Measurements from ENCODE around the gene TMEM235. TPM values are rescaled to one million over a fixed set of nuclear protein-coding genes. Genes with fewer than 3 reads are reported as not detected.

TMEM235 gene
- total RNA-seq, 1 donor from 2014 or later = not detected

DNA sequence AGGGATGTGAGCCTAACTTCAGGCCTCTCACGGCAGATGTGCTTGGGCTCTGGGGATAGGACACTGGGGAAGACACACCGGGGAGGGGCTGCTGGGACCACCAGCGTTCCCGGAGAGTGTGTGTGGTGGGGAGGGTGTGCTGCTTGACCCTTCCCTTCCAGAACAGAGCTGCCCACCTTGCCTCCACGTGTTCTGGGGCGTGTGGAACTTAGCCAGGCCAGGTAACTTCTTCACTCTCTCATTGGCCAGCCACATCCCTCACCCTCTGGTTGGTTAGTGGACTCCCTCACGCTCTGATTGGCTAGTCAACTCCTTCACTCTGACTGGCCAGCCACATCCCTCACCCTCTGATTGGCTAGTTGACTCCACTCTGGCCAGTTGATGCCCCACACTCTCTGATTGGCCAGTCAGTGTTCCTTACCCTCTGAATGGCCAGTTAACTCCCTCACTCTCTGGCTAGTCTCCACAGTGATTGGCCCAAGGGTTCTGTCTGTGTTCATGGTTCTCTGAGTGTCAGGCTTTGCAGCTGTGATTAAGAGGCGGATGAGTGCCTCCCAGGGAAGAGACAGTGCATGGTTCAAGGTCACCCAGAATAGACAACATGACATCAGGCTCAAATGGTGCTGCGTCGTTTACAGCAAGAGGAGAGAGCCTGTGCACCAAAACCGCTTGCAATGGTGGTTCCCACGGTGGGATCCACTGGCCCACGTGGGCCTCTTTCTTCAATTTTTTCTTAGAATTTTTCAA lies 10.0 kb downstream of the TMEM235 start:
- TF ChIP-seq, protein P1, sequence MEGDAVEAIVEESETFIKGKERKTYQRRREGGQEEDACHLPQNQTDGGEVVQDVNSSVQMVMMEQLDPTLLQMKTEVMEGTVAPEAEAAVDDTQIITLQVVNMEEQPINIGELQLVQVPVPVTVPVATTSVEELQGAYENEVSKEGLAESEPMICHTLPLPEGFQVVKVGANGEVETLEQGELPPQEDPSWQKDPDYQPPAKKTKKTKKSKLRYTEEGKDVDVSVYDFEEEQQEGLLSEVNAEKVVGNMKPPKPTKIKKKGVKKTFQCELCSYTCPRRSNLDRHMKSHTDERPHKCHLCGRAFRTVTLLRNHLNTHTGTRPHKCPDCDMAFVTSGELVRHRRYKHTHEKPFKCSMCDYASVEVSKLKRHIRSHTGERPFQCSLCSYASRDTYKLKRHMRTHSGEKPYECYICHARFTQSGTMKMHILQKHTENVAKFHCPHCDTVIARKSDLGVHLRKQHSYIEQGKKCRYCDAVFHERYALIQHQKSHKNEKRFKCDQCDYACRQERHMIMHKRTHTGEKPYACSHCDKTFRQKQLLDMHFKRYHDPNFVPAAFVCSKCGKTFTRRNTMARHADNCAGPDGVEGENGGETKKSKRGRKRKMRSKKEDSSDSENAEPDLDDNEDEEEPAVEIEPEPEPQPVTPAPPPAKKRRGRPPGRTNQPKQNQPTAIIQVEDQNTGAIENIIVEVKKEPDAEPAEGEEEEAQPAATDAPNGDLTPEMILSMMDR (IDR thresholded peaks at IDR 0.05; ENCODE audit: insufficient read depth, low read length, severe bottlenecking) = no peak
- FAIRE-seq = peak; percentile 52
- no peak overlapping the region for H3K4me3 ChIP-seq (ENCODE audit: low read depth, low read length)
- no peaks in the 10 kb centered on the region for H3K27me3 ChIP-seq (ENCODE audit: control insufficient read depth, insufficient read depth, low read length)
- DNase-seq (ENCODE audit: low read depth) = no peak
- no peaks in the 10 kb centered on the region for H3K36me3 ChIP-seq (ENCODE audit: control insufficient read depth, insufficient read depth, low read length)

DNA sequence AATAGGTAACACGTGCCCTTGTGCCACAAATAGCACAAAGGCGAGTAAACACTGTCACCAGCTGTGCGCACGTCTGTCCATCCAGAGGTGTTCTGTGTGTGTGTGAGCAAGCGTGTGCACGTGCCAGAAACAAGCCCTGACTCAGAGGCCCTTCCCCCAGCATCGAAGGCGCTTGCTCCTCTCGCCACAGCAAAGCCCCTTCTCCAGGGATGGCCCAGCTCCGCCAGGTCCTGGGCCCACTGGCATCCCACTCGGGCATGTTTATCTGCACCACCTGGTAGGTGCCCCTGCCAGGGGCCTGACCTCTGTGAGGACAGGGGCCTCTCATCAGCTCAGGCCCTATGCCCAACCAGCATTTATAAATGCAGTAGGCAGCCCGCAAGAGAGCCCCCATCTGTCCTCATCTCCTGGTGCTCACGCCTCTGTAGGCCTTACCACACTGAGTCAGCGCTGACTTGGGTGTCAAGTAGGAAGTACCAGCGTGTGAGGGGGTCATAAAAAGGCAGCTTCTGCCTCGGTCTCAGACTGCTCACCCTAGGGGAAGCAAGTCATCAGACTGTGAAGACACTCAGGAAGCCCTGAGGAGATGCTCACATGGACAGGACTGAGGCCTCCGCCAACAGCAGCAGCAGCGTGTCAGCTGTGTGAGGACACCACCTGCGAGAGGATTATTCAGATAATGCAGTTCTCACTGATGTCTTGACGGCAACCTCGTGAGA lies 10.8 kb downstream of the TMEM235 start:
- no peaks in the 10 kb centered on the region for H3K27me3 ChIP-seq (ENCODE audit: control insufficient read depth, insufficient read depth, low read length)
- no peak for DNase-seq (ENCODE audit: low read depth)

DNA sequence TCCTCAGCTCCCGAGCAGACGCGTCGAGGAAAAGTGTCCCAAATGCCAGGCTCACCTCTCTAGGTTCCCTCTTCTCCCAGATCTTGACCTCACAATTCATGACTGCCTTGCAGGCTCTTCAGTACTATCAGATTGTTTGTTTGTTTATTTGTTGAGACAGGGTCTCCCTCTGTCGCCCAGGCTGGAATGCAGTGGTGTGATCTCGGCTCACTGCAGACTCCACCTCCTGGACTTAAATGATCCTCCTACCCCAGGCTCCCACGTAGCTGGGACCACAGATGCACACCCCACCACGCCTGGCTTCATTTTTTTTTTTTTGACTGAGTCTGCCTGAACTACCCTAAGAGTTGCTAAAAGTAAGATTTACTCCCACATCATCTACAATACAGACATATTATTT lies 15.9 kb downstream of the TMEM235 start:
- Histone ChIP-seq H3K27me3 (ENCODE audit: control insufficient read depth, insufficient read depth, low read length) (peaks cover 2% of the 10 kb centered on the region), H3K4me3 (ENCODE audit: low read depth, low read length) (no peak overlapping the region), H3K36me3 (ENCODE audit: control insufficient read depth, insufficient read depth, low read length) (no peaks in the 10 kb centered on the region)
- TF ChIP-seq, protein P1 (IDR thresholded peaks at IDR 0.05; ENCODE audit: insufficient read depth, low read length, severe bottlenecking) = no peak
- no peak for DNase-seq (ENCODE audit: low read depth)
- no peak for FAIRE-seq

More for the DNA sequence above, 10.8 kb downstream of the TMEM235 start:
- no peaks in the 10 kb centered on the region for H3K36me3 ChIP-seq (ENCODE audit: control insufficient read depth, insufficient read depth, low read length)
- H3K4me3 ChIP-seq (ENCODE audit: low read depth, low read length) = no peak overlapping the region
- no peak for FAIRE-seq
- TF ChIP-seq, protein P1 (IDR thresholded peaks at IDR 0.05; ENCODE audit: insufficient read depth, low read length, severe bottlenecking) = no peak

DNA sequence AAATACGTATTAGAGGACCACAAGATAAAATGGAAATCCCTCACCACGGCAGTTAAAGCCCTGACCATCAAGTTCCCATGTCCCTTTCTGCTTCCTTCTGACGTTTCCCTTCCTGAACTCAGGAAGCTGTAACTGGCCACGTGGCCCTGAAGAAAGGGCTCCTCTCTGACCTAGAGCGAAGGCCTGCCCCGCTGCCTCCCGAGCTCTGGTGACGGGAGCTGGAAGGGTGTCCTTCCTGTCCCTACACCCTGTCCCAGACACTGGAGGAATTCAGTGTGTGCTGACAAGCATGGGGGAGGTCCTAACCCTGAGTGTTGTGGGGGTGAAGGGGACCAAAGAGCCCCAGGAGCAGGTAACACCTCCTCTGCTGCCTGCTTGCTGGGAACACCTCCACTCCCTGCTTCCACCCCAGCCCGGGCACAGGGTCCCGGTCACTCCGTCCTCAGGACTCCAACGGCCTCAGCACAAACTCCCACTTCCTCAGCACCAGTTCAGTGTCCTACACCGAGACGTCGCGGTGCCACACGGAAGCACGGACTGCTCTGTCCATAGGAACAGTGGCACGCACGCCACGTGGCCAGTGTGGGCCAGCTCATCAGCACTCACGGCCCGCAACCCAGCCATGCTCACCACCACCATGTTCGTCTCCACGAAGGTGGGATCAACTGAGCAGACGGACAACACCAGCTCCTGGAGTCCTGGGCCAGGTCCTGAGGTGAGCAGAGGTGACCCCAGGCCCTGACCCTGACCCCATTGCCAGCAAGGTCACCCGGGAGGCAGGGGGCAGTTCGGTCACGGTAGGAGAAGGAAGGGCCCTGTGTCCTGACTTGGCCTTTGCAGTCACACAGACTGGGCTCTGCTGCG lies 16.9 kb downstream of the TMEM235 start:
- DNase-seq (ENCODE audit: low read depth) = no peak
- Histone ChIP-seq H3K27me3 (ENCODE audit: control insufficient read depth, insufficient read depth, low read length) (peaks cover 2% of the 10 kb centered on the region), H3K4me3 (ENCODE audit: low read depth, low read length) (no peak overlapping the region), H3K36me3 (ENCODE audit: control insufficient read depth, insufficient read depth, low read length) (no peaks in the 10 kb centered on the region)
- TF ChIP-seq, protein P1 (IDR thresholded peaks at IDR 0.05; ENCODE audit: insufficient read depth, low read length, severe bottlenecking) = no peak
- FAIRE-seq = no peak

DNA sequence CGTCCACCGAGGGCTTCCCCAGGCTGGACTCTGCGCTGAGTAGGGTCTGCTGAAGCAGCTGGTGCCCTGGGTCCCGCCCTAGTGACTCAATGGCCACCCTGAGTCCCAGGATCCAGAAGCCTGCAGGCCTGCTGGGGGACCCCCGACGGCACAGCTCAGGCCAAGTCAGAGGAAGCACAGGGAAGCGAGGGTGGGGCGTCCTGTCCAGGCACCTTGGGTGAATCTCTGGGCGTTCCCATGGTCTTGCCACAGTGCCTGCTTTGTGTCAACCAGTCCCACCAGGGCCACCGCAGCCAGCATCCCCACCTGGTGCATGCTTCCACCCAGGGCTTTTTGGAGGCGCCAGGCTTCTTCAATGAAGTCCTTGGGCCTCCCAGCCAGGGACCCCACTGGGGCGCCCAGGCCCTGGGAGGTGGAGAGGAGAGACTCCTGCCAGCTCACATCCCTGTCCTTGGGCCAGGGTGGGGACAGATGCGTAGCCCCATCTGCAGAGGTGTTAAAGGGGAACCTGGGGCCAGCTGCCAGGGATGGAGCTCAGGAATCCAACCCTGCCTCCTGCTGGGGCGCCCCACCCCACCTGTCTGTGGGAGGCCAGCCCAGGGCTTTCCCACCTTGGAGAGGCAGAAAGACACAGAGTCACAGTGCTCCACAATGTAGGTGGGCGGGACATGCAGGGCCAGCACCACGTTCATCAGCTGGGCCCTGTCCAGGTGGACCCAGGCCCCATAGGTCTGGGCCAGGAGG lies 17.8 kb downstream of the TMEM235 start:
- FAIRE-seq (no peak), DNase-seq (ENCODE audit: low read depth) (no peak)
- Histone ChIP-seq H3K4me3 (ENCODE audit: low read depth, low read length) (no peak overlapping the region), H3K36me3 (ENCODE audit: control insufficient read depth, insufficient read depth, low read length) (no peaks in the 10 kb centered on the region), H3K27me3 (ENCODE audit: control insufficient read depth, insufficient read depth, low read length) (peaks cover 2% of the 10 kb centered on the region)
- TF ChIP-seq, protein P1 (IDR thresholded peaks at IDR 0.05; ENCODE audit: insufficient read depth, low read length, severe bottlenecking) = no peak
